PC-9 (cell line): ENCODE data around the gene MXRA7.

Experiments
- EZH2 ChIP-seq: fragments of 200-600 bp; sonication (generic); IDR thresholded peaks from 2 replicates; pipeline ENCODE4 v1.8.0; 2017; ENCODE audit warnings: antibody characterized with exemption, low read depth
- TF ChIP-seq, protein P1 (sequence below): fragments of 200-600 bp; sonication (generic); conservative IDR thresholded peaks from 2 replicates; pipeline ENCODE4 v1.6.1; 2017; ENCODE audit warnings: mixed run types, antibody characterized with exemption, mild to moderate bottlenecking, moderate library complexity

DNA sequence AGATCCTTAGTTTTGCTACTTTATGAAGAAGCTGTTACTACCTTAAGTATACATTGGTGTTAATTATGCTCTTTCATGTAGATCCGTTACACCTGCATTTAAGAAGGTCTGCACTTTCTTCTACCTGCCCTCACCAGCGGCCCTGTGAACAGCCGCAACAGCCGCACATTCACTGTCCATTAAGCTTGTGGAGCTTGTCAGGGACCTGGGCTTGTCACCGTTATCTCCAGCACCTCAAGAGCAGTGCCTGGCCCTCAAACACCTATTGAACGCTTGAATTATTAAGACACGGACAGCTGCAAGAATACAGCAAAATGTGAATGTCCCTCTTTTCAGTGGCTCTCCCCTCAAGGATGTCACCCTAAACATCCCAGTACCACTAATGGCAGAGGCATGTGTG is 3.0 kb upstream of the MXRA7 start:
- TF ChIP-seq EZH2: no peak
- TF ChIP-seq, protein P1, sequence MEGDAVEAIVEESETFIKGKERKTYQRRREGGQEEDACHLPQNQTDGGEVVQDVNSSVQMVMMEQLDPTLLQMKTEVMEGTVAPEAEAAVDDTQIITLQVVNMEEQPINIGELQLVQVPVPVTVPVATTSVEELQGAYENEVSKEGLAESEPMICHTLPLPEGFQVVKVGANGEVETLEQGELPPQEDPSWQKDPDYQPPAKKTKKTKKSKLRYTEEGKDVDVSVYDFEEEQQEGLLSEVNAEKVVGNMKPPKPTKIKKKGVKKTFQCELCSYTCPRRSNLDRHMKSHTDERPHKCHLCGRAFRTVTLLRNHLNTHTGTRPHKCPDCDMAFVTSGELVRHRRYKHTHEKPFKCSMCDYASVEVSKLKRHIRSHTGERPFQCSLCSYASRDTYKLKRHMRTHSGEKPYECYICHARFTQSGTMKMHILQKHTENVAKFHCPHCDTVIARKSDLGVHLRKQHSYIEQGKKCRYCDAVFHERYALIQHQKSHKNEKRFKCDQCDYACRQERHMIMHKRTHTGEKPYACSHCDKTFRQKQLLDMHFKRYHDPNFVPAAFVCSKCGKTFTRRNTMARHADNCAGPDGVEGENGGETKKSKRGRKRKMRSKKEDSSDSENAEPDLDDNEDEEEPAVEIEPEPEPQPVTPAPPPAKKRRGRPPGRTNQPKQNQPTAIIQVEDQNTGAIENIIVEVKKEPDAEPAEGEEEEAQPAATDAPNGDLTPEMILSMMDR: no peak
